SK-N-SH (cell line): Measurements from ENCODE around the gene MICU2. TPM values are rescaled to one million over a fixed set of nuclear protein-coding genes. Genes with fewer than 3 reads are reported as not detected.

ENCODE experiments used
- CTCF ChIA-PET: fragments of 300-600, 350-600 bp; formaldehyde crosslinking; extraction: SDS; loops from one replicate; lab custom pipeline; 2021; lab: Yijun Ruan, JAX
- POLR2A ChIA-PET: fragments of 350-600 bp; sonication (Branson Sonifier 250); formaldehyde crosslinking; extraction: SDS; loops from one replicate; lab custom pipeline; 2020; ENCODE audit warnings: antibody characterized with exemption, inconsistent platforms; lab: Yijun Ruan, JAX
- DNase-seq: peaks from one replicate; pipeline ENCODE4 v3.0.0; 2012
- H2AFZ ChIP-seq: fragments of 200-600 bp; sonication (generic); 2 replicates; pipeline ENCODE4 v1.8.1; 2016; ENCODE audit warnings: antibody characterized with exemption, mild to moderate bottlenecking, low read depth
- H3F3A ChIP-seq: fragments of 200-600 bp; sonication (generic); replicated peaks from 2 replicates; pipeline ENCODE3; 2016; ENCODE audit warnings: antibody characterized with exemption, mild to moderate bottlenecking; ENCODE audit not compliant: insufficient read depth
- H3K27ac ChIP-seq, 2 experiments: fragments of 200-500 bp in 1 of 2; fragments of 200-600 bp in 1 of 2; sonication (Bioruptor generic) in 1 of 2; sonication (generic), shearing (Covaris generic) in 1 of 2; 2 replicates each; pipeline versions ENCODE4 v1.5.1 to v1.6.1; 2014 to 2016; ENCODE audit warnings: low read depth in 2 of 2, inconsistent platforms in 1 of 2, low read length in 1 of 2, mild to moderate bottlenecking in 1 of 2, mixed read lengths in 1 of 2
- H3K27me3 ChIP-seq: fragments of 200-600 bp; sonication (generic), shearing (Covaris generic); 2 replicates; pipeline ENCODE4 v1.6.1; 2016; ENCODE audit warnings: mixed run types; ENCODE audit not compliant: insufficient read depth
- H3K36me3 ChIP-seq, 2 experiments: fragments of 200-500 bp in 1 of 2; fragments of 200-600 bp in 1 of 2; sonication (Bioruptor generic) in 1 of 2; sonication (generic) in 1 of 2; replicated peaks in 1 of 2; 2 replicates each; pipeline versions ENCODE3 to v1.5.1; 2014 to 2016; ENCODE audit warnings: low read length in 1 of 2, mild to moderate bottlenecking in 1 of 2; ENCODE audit not compliant: insufficient read depth in 2 of 2, control insufficient read depth in 1 of 2
- H3K4me1 ChIP-seq, 2 experiments: fragments of 200-500 bp in 1 of 2; fragments of 200-600 bp in 1 of 2; sonication (Bioruptor generic) in 1 of 2; sonication (generic), shearing (Covaris generic) in 1 of 2; 2 replicates each; pipeline versions ENCODE4 v1.5.1 to v1.6.1; 2014 to 2016; ENCODE audit warnings: low read depth in 1 of 2, low read length in 1 of 2, mixed run types in 1 of 2; ENCODE audit not compliant: insufficient read depth in 2 of 2, control insufficient read depth in 1 of 2
- H3K4me2 ChIP-seq: fragments of 200-600 bp; sonication (generic), shearing (Covaris generic); 2 replicates; pipeline ENCODE4 v1.6.1; 2017; ENCODE audit warnings: mixed run types
- H3K4me3 ChIP-seq, 2 experiments: fragments of 200-500 bp in 1 of 2; fragments of 200-600 bp in 1 of 2; sonication (Bioruptor generic) in 1 of 2; sonication (generic), shearing (Covaris generic) in 1 of 2; 2 replicates each; pipeline versions ENCODE4 v1.5.1 to v1.8.1; 2014 to 2016; ENCODE audit warnings: low read depth in 2 of 2, inconsistent platforms in 1 of 2, low read length in 1 of 2, mild to moderate bottlenecking in 1 of 2, mixed read lengths in 1 of 2, moderate library complexity in 1 of 2
- H3K79me2 ChIP-seq: fragments of 200-600 bp; sonication (generic); 2 replicates; pipeline ENCODE4 v1.8.1; 2017; ENCODE audit warnings: mild to moderate bottlenecking; ENCODE audit not compliant: insufficient read depth
- H3K9ac ChIP-seq: fragments of 200-600 bp; sonication (generic); 2 replicates; pipeline ENCODE4 v1.6.1; 2017; ENCODE audit warnings: mixed run types
- H3K9me2 ChIP-seq: fragments of 200-600 bp; sonication (generic); 2 replicates; pipeline ENCODE4 v1.6.1; 2017; ENCODE audit warnings: mixed run types
- H3K9me3 ChIP-seq: fragments of 200-600 bp; sonication (generic); 2 replicates; pipeline ENCODE4 v1.6.1; 2017; ENCODE audit warnings: mixed run types, mild to moderate bottlenecking, moderate library complexity
- H4K20me1 ChIP-seq: fragments of 200-600 bp; sonication (generic); 2 replicates; pipeline ENCODE4 v1.6.1; 2017; ENCODE audit warnings: mild to moderate bottlenecking, mixed run types; ENCODE audit not compliant: insufficient read depth
- CHD2 ChIP-seq: fragments of 150-350 bp; IDR thresholded peaks from 2 replicates; pipeline ENCODE4 v1.6.1; 2018; ENCODE audit warnings: low read length; ENCODE audit not compliant: partially characterized antibody
- EP300 ChIP-seq, 2 experiments: IDR thresholded peaks; 2 replicates each; pipeline versions ENCODE4 v1.4.0 to v1.6.1; 2012; ENCODE audit warnings: borderline replicate concordance in 1 of 2, low read depth in 1 of 2, low read length in 1 of 2
- FOXJ3 ChIP-seq: sonication (generic); formaldehyde crosslinking; IDR thresholded peaks from 2 replicates; pipeline ENCODE4 v1.5.1; 2020; ENCODE audit warnings: mild to moderate bottlenecking, missing genetic modification reagents
- GATA2 ChIP-seq: sonication (generic); formaldehyde crosslinking; IDR thresholded peaks from 2 replicates; pipeline ENCODE4 v1.5.0; 2020; ENCODE audit warnings: mild to moderate bottlenecking, missing genetic modification reagents
- IRF3 ChIP-seq: fragments of 150-350 bp; IDR thresholded peaks from 2 replicates; pipeline ENCODE4 v1.6.1; 2016; ENCODE audit warnings: mild to moderate bottlenecking, low read depth, low read length
- MAX ChIP-seq: IDR thresholded peaks from 2 replicates; pipeline ENCODE4 v1.4.0; 2012; ENCODE audit warnings: low read depth
- MXI1 ChIP-seq: IDR thresholded peaks from 2 replicates; pipeline ENCODE4 v1.6.1; 2012; ENCODE audit warnings: mild to moderate bottlenecking, low read depth, low read length, improper control_type of control experiment
- NFIC ChIP-seq: IDR thresholded peaks from 2 replicates; pipeline ENCODE4 v1.4.0; 2012; ENCODE audit warnings: borderline replicate concordance
- NRF1 ChIP-seq: IDR thresholded peaks from 2 replicates; pipeline ENCODE4 v1.6.1; 2012; ENCODE audit warnings: low read depth, mild to moderate bottlenecking, low read length
- PBX3 ChIP-seq: IDR thresholded peaks from 2 replicates; pipeline ENCODE4; 2012
- POLR2AphosphoS5 ChIP-seq: IDR thresholded peaks from 2 replicates; pipeline ENCODE4 v1.6.1; 2012; ENCODE audit warnings: low read depth, low read length
- RAD21 ChIP-seq: IDR thresholded peaks from 2 replicates; pipeline ENCODE4 v1.6.1; 2012; ENCODE audit warnings: mild to moderate bottlenecking, low read length
- RXRA ChIP-seq: IDR thresholded peaks from 2 replicates; pipeline ENCODE4 v1.4.0; 2012; ENCODE audit warnings: low read depth, mild to moderate bottlenecking, borderline replicate concordance
- SIN3A ChIP-seq: IDR thresholded peaks from 2 replicates; pipeline ENCODE4 v1.6.1; 2012; ENCODE audit warnings: low read depth, mild to moderate bottlenecking, low read length, moderate library complexity, borderline replicate concordance
- SMC3 ChIP-seq: IDR thresholded peaks from 2 replicates; pipeline ENCODE4 v1.6.1; 2012; ENCODE audit warnings: low read depth, low read length, improper control_type of control experiment
- TAF1 ChIP-seq: IDR thresholded peaks from 2 replicates; pipeline ENCODE4 v1.6.1; 2012; ENCODE audit warnings: low read depth, mild to moderate bottlenecking, low read length, moderate library complexity, borderline replicate concordance
- TCF12 ChIP-seq: IDR thresholded peaks from 2 replicates; pipeline ENCODE4 v1.4.0; 2012
- TEAD4 ChIP-seq: IDR thresholded peaks from 2 replicates; pipeline ENCODE4 v1.4.0; 2012; ENCODE audit warnings: mild to moderate bottlenecking, borderline replicate concordance; ENCODE audit not compliant: insufficient read depth
- YY1 ChIP-seq: IDR thresholded peaks from 2 replicates; pipeline ENCODE4 v1.4.0; 2012; ENCODE audit warnings: low read depth, mild to moderate bottlenecking
- ZBTB33 ChIP-seq: IDR thresholded peaks from 2 replicates; pipeline ENCODE4 v1.4.0; 2012; ENCODE audit warnings: low read depth, borderline replicate concordance
- WGBS: methylation state at CpG from one replicate; pipeline ENCODE4 v1.1.6; 2017; ENCODE audit warnings: low lambda C conversion rate; 5-methylcytosine and 5-hydroxymethylcytosine counted together
- polyA plus RNA-seq, 3 experiments: library from polyadenylated mRNA; depleted of rRNA; stranded (reverse); fragments of >200 nt; gene quantifications; 2 replicates each; pipeline ENCODE4 v1.2.3, GENCODE V29; 2012

The MICU2 gene
- polyA plus RNA-seq, 1 of the 3 experiments (the other 2 are of a cell fraction), result 46.4 TPM

DNA sequence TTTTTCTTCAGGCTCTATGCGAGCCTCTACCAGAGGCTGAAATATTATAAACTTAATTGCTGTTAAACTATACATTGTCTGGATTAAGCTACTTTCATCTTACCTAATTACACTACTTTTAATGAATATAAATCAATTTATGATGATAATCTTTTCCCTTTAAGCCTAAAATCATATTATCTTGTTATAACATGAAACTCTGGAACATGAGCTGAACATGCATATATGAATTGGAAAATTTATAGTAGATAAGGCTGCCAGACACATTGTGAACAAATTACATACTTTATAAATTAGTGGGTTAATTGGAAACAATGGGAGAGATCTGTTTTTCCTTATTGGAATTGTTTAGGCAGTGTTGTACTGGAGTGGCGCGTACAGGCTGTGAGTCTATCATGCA is 99.6 kb downstream of the MICU2 start (continued):
- TF ChIP-seq GATA2 (CRISPR knock-in tag) (peak; percentile 88), POLR2AphosphoS5 (no peak), PBX3 (no peak), RAD21 (no peak), IRF3 (no peak), MAX (no peak), EP300 (IDR thresholded peaks at IDR 0.05; ENCODE audit: borderline replicate concordance in 1 of 2, low read depth in 1 of 2, low read length in 1 of 2) (peak in 1 of 2 experiments; percentile 76; a peak in 1 of 4 replicates), FOXJ3 (CRISPR knock-in tag) (0 out of 2 replicates have a peak, but pooled peaks have one; percentile 39), NRF1 (no peak), ZBTB33 (no peak), RXRA (no peak), SMC3 (no peak), TEAD4 (0 out of 2 replicates have a peak, but pooled peaks have one; percentile 20), NFIC (no peak), SIN3A (no peak)

- Histone ChIP-seq H3K9ac (no peak overlapping the region), H2AFZ (no peak overlapping the region), H3K4me3 (no peak overlapping the region), H4K20me1 (no peaks in the 10 kb centered on the region), H3K36me3 (peaks cover 0 to 22% of the 10 kb centered on the region in 2 experiments), H3F3A (no peaks in the 10 kb centered on the region), H3K27me3 (no peaks in the 10 kb centered on the region), H3K4me1 (no peaks in the 10 kb centered on the region), H3K79me2 (no peaks in the 10 kb centered on the region), H3K9me3 (no peaks in the 10 kb centered on the region), H3K9me2 (no peaks in the 10 kb centered on the region), H3K4me2 (no peak overlapping the region), H3K27ac (no peak overlapping the region)
- ChIA-PET POLR2A (no interaction called here), CTCF (no interaction called here)
- DNase-seq, result no peak
- 95% methylated on average over 3 of the region's 3 CpGs for WGBS
- TF ChIP-seq MXI1 (no peak), YY1 (no peak), EP300 (IDR thresholded peaks at IDR 0.05; ENCODE audit: borderline replicate concordance in 1 of 2, low read depth in 1 of 2, low read length in 1 of 2) (no peak), TEAD4 (no peak), CHD2 (no peak), MAX (no peak), TAF1 (no peak), TCF12 (no peak)
Observed at GRCh38 chr13:21501686-21502085, 102.3 kb downstream of the MICU2 start.
